Keratinocyte (primary cell): Measurements from ENCODE around the gene CPSF3. TPM values are rescaled to one million over a fixed set of nuclear protein-coding genes. Genes with fewer than 3 reads are reported as not detected.
"Not testable (repeated sequence)": the region's sequence is repeated elsewhere in the genome, so short reads cannot be mapped to it uniquely, and the experiment has no call there.

Experiments used
- DNase-seq: peaks from one replicate; pipeline ENCODE4 v3.0.0-alpha.2; 2011; ENCODE audit warnings: low read depth, missing footprints, low spot score
- FAIRE-seq: peaks from 2 replicates; lab custom pipeline; 2011; peaks lifted over from hg19 to GRCh38; lab: Jason Lieb, UNC
- H2AFZ ChIP-seq: 2 replicates; pipeline ENCODE4 v1.6.0; 2012; ENCODE audit warnings: low read length, control low read depth, inconsistent platforms; ENCODE audit not compliant: control insufficient read depth
- H3K27ac ChIP-seq: 2 replicates; pipeline ENCODE4 v1.5.1; 2011; ENCODE audit warnings: low read length; ENCODE audit not compliant: control insufficient read depth, insufficient read depth
- H3K27me3 ChIP-seq: 3 replicates; pipeline ENCODE4 v1.6.0; 2011; ENCODE audit warnings: low read length; ENCODE audit not compliant: control insufficient read depth, insufficient read depth; ENCODE audit errors: extremely low read depth
- H3K36me3 ChIP-seq, 2 experiments: 2 replicates in 1 of 2; 3 replicates in 1 of 2; pipeline ENCODE4 v1.5.1; 2011; ENCODE audit warnings: low read length in 2 of 2, mild to moderate bottlenecking in 1 of 2; ENCODE audit not compliant: control insufficient read depth in 2 of 2, insufficient read depth in 2 of 2; ENCODE audit errors: extremely low read depth in 1 of 2
- H3K4me1 ChIP-seq: 3 replicates; pipeline ENCODE4 v1.5.1; 2011; ENCODE audit warnings: low read length; ENCODE audit not compliant: control insufficient read depth, insufficient read depth; ENCODE audit errors: extremely low read depth
- H3K4me2 ChIP-seq: 3 replicates; pipeline ENCODE4 v1.6.0; 2011; ENCODE audit warnings: low read depth, low read length; ENCODE audit not compliant: control insufficient read depth, insufficient read depth; ENCODE audit errors: extremely low read depth
- H3K4me3 ChIP-seq, 3 experiments: fragments of 200-600 bp in 1 of 3; sonication (generic) in 1 of 3; 2 replicates in 2 of 3; 3 replicates in 1 of 3; pipeline ENCODE4 v1.5.1; 2011 to 2016; ENCODE audit warnings: low read length in 3 of 3, mild to moderate bottlenecking in 3 of 3, control low read depth in 2 of 3, inconsistent platforms in 1 of 3, low read depth in 1 of 3, mixed read lengths in 1 of 3, mixed run types in 1 of 3, moderate library complexity in 1 of 3; ENCODE audit not compliant: control insufficient read depth in 2 of 3, insufficient read depth in 2 of 3; ENCODE audit errors: extremely low read depth in 1 of 3
- H3K79me2 ChIP-seq: 2 replicates; pipeline ENCODE4 v1.6.0; 2012; ENCODE audit warnings: low read length; ENCODE audit not compliant: control insufficient read depth, insufficient read depth
- H3K9ac ChIP-seq: 3 replicates; pipeline ENCODE4 v1.6.0; 2011; ENCODE audit warnings: low read length; ENCODE audit not compliant: control insufficient read depth, insufficient read depth; ENCODE audit errors: extremely low read depth
- H3K9me1 ChIP-seq: 3 replicates; pipeline ENCODE4 v1.6.0; 2011; ENCODE audit warnings: low read length; ENCODE audit not compliant: control insufficient read depth, insufficient read depth; ENCODE audit errors: extremely low read depth
- H3K9me3 ChIP-seq: 2 replicates; pipeline ENCODE4 v1.5.1; 2012; ENCODE audit warnings: low read depth, low read length; ENCODE audit not compliant: control insufficient read depth
- H4K20me1 ChIP-seq: 3 replicates; pipeline ENCODE4 v1.6.0; 2011; ENCODE audit warnings: low read length; ENCODE audit not compliant: control insufficient read depth, insufficient read depth; ENCODE audit errors: extremely low read depth
- EZH2 ChIP-seq: IDR thresholded peaks from one replicate; pipeline ENCODE4 v1.6.1; 2012; ENCODE audit warnings: inconsistent platforms, mild to moderate bottlenecking, low read length, moderate library complexity
- dilution Hi-C: fragments of 300-500 bp; cut with MboI; formaldehyde crosslinking; loops from one replicate; pipeline ENCODE4 v1.7.0; 2020; ENCODE audit warnings: low sequenced_read_pairs; ENCODE audit not compliant: extremely low pct_ligation_motif_present
- polyA plus RNA-seq, 5 experiments: library from polyadenylated mRNA; depleted of rRNA in 3 of 5; stranded (reverse) in 3 of 5; stranded (forward) in 1 of 5; unstranded in 1 of 5; fragments of >200 nt; gene quantifications; 1 replicate in 1 of 5; 2 replicates in 3 of 5; 3 replicates in 1 of 5; pipeline versions ENCODE4 v1.2.1 to v1.2.3, GENCODE V29; 2011 to 2012; ENCODE audit warnings: missing spikeins in 2 of 5, low read depth in 1 of 5, low replicate concordance in 1 of 5
- TF ChIP-seq, protein P1 (sequence below), 3 experiments: IDR thresholded peaks in 1 of 3; conservative IDR thresholded peaks in 1 of 3; optimal IDR thresholded peaks in 1 of 3; 2 replicates in 2 of 3; 3 replicates in 1 of 3; pipeline versions ENCODE3 to v1.5.1; 2011; ENCODE audit warnings: low read length in 3 of 3, mild to moderate bottlenecking in 3 of 3, moderate library complexity in 2 of 3, control low read depth in 1 of 3, inconsistent platforms in 1 of 3; ENCODE audit not compliant: insufficient read depth in 2 of 3; ENCODE audit errors: extremely low read depth in 1 of 3

Gene CPSF3
- polyA plus RNA-seq, 1 donor (not counting 4 experiments of a cell fraction or from before 2014, with no cell fraction given) = 31.1 TPM

DNA sequence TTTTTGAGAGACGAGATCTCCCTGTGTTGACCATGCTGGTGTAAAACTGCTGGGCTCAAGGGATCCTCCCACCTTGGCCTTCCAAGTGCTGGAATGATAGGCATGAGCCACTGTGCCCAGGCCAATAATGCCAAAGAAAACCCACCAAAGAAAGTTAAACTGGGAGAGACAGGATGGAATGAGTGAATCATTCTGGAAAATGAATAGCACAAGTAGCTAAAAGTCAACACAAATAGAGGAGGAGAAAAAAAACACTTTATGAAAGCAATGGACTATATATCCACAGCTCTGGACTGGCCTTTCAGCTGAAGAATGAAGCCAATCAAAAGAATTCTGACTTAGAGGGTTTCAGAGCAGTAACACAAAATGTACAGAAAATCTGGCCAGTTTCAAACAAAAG lies 74.8 kb downstream of the CPSF3 start:
- dilution Hi-C loops = no loop called here
- no peak for FAIRE-seq
- TF ChIP-seq, protein P1, sequence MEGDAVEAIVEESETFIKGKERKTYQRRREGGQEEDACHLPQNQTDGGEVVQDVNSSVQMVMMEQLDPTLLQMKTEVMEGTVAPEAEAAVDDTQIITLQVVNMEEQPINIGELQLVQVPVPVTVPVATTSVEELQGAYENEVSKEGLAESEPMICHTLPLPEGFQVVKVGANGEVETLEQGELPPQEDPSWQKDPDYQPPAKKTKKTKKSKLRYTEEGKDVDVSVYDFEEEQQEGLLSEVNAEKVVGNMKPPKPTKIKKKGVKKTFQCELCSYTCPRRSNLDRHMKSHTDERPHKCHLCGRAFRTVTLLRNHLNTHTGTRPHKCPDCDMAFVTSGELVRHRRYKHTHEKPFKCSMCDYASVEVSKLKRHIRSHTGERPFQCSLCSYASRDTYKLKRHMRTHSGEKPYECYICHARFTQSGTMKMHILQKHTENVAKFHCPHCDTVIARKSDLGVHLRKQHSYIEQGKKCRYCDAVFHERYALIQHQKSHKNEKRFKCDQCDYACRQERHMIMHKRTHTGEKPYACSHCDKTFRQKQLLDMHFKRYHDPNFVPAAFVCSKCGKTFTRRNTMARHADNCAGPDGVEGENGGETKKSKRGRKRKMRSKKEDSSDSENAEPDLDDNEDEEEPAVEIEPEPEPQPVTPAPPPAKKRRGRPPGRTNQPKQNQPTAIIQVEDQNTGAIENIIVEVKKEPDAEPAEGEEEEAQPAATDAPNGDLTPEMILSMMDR (optimal IDR thresholded peaks at IDR 0.05 in 1 of 3, IDR thresholded peaks at IDR 0.05 in 1 of 3, conservative IDR thresholded peaks at IDR 0.05 in 1 of 3; ENCODE audit: extremely low read depth in 1 of 3, insufficient read depth in 2 of 3, low read length in 3 of 3) = no peak
- TF ChIP-seq EZH2 = no peak

DNA sequence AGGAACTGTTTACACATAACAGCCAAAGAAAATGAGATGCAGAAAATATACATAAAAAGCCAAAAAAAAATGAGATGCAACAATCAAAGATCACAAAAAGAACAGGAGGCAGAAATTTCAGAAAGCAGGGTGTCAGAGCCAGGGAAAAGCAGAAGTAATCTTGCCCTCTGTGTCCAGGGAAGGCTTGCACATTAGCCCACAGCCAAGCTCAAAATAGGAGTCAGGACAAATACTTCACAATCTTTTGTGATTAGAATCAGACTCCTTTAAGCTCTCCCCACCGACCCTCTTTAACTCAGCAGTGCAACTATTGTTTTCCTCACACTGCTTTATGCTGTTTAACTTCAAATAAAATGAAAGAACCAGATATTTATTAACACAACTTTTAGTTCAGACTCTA lies 85.5 kb downstream of the CPSF3 start:
- Histone ChIP-seq H3K9me3 (no peaks in the 10 kb centered on the region), H3K4me3 (no peak overlapping the region), H3K4me2 (no peak overlapping the region), H3K4me1 (no peaks in the 10 kb centered on the region), H3K27me3 (no peaks in the 10 kb centered on the region), H4K20me1 (no peaks in the 10 kb centered on the region), H3K9ac (no peak overlapping the region), H3K9me1 (no peaks in the 10 kb centered on the region), H3K79me2 (no peaks in the 10 kb centered on the region), H3K36me3 (peaks cover 16 to 19% of the 10 kb centered on the region in 2 experiments), H3K27ac (no peak overlapping the region), H2AFZ (no peak overlapping the region)
- FAIRE-seq = no peak
- DNase-seq = no peak
- TF ChIP-seq, protein P1 (optimal IDR thresholded peaks at IDR 0.05 in 1 of 3, IDR thresholded peaks at IDR 0.05 in 1 of 3, conservative IDR thresholded peaks at IDR 0.05 in 1 of 3; ENCODE audit: extremely low read depth in 1 of 3, insufficient read depth in 2 of 3, low read length in 3 of 3) = no peak
- dilution Hi-C loops = no loop called here

More for the DNA sequence above, 74.8 kb downstream of the CPSF3 start:
- Histone ChIP-seq H3K27ac (no peak overlapping the region), H3K4me3 (no peak overlapping the region), H3K9ac (no peak overlapping the region), H3K79me2 (no peaks in the 10 kb centered on the region), H3K36me3 (peaks cover 22 to 32% of the 10 kb centered on the region in 2 experiments), H3K9me1 (peaks cover 2% of the 10 kb centered on the region), H3K4me2 (no peak overlapping the region), H3K4me1 (no peaks in the 10 kb centered on the region), H2AFZ (no peak overlapping the region), H3K9me3 (no peaks in the 10 kb centered on the region), H3K27me3 (no peaks in the 10 kb centered on the region), H4K20me1 (no peaks in the 10 kb centered on the region)
- DNase-seq = no peak

DNA sequence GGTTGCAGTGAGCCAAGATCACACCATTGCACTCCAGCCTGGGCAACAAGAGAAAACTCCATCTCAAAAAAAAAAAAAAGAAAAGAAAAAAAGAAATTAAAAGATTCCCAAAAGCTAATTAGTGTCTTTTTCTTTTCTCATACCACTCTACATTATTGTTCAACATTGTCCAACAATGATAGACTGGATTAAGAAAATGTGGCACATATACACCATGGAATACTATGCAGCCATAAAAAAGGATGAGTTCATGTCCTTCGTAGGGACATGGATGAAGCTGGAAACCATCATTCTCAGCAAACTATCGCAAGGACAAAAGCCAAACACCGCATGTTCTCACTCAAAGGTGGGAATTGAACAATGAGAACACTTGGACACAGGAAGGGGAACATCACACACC lies 90.5 kb downstream of the CPSF3 start:
- H4K20me1 ChIP-seq, H3K9me1 ChIP-seq, DNase-seq, H3K9ac ChIP-seq, FAIRE-seq, dilution Hi-C loops, H3K9me3 ChIP-seq, H3K4me2 ChIP-seq, H3K27ac ChIP-seq, H3K4me3 ChIP-seq, H3K79me2 ChIP-seq, H3K4me1 ChIP-seq, H3K27me3 ChIP-seq, H2AFZ ChIP-seq: not testable (repeated sequence)
- H3K36me3 ChIP-seq = peaks cover 16% of the 10 kb centered on the region in 2 experiments
